ENCODE results near the gene DISC1.

DNA sequence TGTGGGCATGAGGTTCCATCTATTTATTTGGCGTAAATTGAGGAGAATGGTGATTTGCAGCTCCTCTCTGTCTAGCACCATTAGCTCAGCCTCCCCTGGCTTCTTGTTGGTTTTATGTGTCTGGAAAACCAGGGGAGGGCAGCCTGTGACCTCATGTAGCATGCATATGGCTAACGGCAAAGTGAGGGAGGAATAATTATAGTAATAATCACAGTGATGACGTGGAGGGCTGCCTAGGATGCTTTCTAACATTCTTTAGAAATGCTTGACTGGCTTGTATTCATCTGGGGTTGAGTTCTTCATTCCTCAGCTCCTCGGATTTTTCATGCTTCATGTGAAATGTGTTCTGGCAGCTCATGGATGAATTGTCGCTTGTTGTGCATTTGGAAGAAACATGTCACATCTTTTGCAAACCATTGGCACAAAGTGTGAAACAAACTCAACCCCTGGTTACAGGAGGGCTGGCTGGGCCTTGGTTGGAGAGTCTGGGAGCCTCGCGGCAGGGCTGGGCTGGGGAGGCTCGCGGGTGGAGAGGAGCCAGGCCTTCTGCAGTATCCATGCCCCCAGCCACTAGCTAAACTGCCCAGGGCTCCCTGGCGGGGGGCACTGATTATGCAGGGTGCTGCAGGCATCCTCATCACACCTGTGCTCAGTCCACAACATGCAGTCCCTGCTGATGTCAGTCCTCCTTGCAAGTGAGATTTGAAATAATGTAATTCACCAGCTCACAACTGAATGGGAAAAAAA, 149.6 kb downstream of the DISC1 start:
- TF ChIP-seq POLR2A (IDR thresholded peaks at IDR 0.05; ENCODE audit: low read depth, low read length) = no peak
- TF ChIP-seq PAX5 (IDR thresholded peaks at IDR 0.05; ENCODE audit: insufficient read depth, low read length, severe bottlenecking) = no peak
- no peak for TF ChIP-seq TAF1 (IDR thresholded peaks at IDR 0.05; ENCODE audit: low read depth, low read length)
- no peak for TF ChIP-seq SPI1 (IDR thresholded peaks at IDR 0.05; ENCODE audit: low read depth, low read length)

Data from GM12891 (cell line).